Measurements from ENCODE around the gene COTL1. TPM values are rescaled to one million over a fixed set of nuclear protein-coding genes. Genes with fewer than 3 reads are reported as not detected.

The COTL1 gene
- polyA plus RNA-seq, 2 of the 4 experiments (the other 2 are of a cell fraction), result 89.7 to 372 TPM

DNA sequence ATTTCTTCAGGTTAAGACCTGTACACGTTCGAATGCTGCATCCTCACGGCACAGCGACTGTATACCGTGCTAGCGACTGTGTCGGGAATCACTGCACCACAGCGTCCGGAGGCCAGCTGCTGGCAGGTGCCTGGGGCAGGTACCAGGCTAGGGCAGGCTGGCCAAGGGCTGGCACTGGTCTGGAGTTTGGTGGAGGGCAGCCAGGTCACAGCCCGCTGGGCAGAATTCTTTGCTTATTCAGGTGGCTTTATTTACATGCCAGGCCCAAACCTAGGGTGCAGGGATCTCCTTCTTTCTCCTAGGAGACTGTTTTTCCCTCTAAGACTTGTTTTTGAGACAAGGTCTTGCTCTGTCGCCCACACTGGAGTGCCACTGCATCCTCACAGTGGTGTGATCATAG lies 37.9 kb downstream of the COTL1 start:
- WGBS (ENCODE audit: missing lambda C conversion rate), result 93% methylated on average over 9 of the region's 11 CpGs
- Histone ChIP-seq H3K4me2 (no peak overlapping the region), H3K4me1 (peaks cover 12% of the 10 kb centered on the region), H3K9me3 (no peaks in the 10 kb centered on the region), H3K27ac (no peak overlapping the region), H3K4me3 (no peak overlapping the region)
- DNase-seq (ENCODE audit: low read depth in 1 of 2, low spot score in 1 of 2), result no peak
- ATAC-seq, result no peak; a peak in 1 of 6 replicates
- no peak for TF ChIP-seq NFE2L2 (conservative IDR thresholded peaks at IDR 0.05; ENCODE audit: low read length)
- TF ChIP-seq HDAC2 (IDR thresholded peaks at IDR 0.05), result no peak
- TF ChIP-seq, protein P1, sequence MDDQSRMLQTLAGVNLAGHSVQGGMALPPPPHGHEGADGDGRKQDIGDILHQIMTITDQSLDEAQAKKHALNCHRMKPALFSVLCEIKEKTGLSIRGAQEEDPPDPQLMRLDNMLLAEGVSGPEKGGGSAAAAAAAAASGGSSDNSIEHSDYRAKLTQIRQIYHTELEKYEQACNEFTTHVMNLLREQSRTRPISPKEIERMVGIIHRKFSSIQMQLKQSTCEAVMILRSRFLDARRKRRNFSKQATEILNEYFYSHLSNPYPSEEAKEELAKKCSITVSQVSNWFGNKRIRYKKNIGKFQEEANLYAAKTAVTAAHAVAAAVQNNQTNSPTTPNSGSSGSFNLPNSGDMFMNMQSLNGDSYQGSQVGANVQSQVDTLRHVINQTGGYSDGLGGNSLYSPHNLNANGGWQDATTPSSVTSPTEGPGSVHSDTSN (IDR thresholded peaks at IDR 0.05), result no peak
- TF ChIP-seq MYC (IDR thresholded peaks at IDR 0.05; ENCODE audit: borderline replicate concordance, low read length), result no peak
- no peak for TF ChIP-seq HOXB13 (CRISPR knock-in tag; IDR thresholded peaks at IDR 0.05; ENCODE audit: low read depth)
- TF ChIP-seq NPAS2 (CRISPR knock-in tag; IDR thresholded peaks at IDR 0.05; ENCODE audit: borderline replicate concordance), result no peak
- no peak for TF ChIP-seq KDM1A (IDR thresholded peaks at IDR 0.05; ENCODE audit: low read depth)
- ChIA-PET POLR2A (no interaction called here), CTCF (interaction anchor here (1.0 to 1.7 kb wide), 4 partner anchors 21 to 146 kb away, joined by 3 to 4 read pairs (median 4); no protein-coding TSS in a partner anchor)
- no peak for FAIRE-seq

DNA sequence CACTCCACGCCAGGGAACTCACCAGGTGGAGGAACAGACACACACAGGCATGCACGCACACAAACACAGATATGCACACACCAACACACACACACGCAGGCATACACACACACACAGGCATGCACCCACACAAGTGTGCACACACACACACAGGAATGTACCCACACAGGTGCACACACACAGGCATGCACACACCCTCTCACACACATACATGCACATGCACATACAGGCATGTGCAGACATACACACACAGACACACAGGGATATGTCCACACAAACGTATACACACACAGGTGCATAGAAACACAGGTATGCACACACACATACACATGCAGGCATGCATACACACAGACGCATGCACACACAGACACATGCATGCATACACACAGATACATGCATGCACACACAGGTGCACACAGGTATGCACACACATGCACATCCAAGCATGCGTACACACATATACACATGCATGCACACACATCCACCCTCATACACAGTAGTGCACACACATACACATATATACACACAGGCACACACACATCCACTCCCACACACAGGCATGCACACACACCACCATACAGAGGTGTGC lies 39.2 kb downstream of the COTL1 start:
- H3K4me2 ChIP-seq, result no peak overlapping the region
- ATAC-seq (no peak), FAIRE-seq (no peak), DNase-seq (ENCODE audit: low read depth in 1 of 2, low spot score in 1 of 2) (no peak)
- TF ChIP-seq POLR2A (IDR thresholded peaks at IDR 0.05; ENCODE audit: low read length), result no peak; the same call in 1 of the 2 replicates
- TF ChIP-seq, protein P2, sequence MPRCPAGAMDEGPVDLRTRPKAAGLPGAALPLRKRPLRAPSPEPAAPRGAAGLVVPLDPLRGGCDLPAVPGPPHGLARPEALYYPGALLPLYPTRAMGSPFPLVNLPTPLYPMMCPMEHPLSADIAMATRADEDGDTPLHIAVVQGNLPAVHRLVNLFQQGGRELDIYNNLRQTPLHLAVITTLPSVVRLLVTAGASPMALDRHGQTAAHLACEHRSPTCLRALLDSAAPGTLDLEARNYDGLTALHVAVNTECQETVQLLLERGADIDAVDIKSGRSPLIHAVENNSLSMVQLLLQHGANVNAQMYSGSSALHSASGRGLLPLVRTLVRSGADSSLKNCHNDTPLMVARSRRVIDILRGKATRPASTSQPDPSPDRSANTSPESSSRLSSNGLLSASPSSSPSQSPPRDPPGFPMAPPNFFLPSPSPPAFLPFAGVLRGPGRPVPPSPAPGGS (IDR thresholded peaks at IDR 0.05), result no peak
- TF ChIP-seq POLR2AphosphoS2 (conservative IDR thresholded peaks at IDR 0.05; ENCODE audit: low read length), result no peak
- TF ChIP-seq SREBF2 (IDR thresholded peaks at IDR 0.05), result no peak
- TF ChIP-seq, protein P1 (IDR thresholded peaks at IDR 0.05), result no peak
- TF ChIP-seq ESRRA (IDR thresholded peaks at IDR 0.05; ENCODE audit: borderline replicate concordance, low read length), result no peak
- TF ChIP-seq ZNF302 (CRISPR knock-in tag; IDR thresholded peaks at IDR 0.05), result no peak
- no peak for TF ChIP-seq RCOR1 (IDR thresholded peaks at IDR 0.05; ENCODE audit: low read depth, low read length)
- no peak for TF ChIP-seq SMC3 (IDR thresholded peaks at IDR 0.05)
- no peak for TF ChIP-seq RAD21 (conservative IDR thresholded peaks at IDR 0.05 in 1 of 2, IDR thresholded peaks at IDR 0.05 in 1 of 2)
- TF ChIP-seq ZFP36 (IDR thresholded peaks at IDR 0.05; ENCODE audit: borderline replicate concordance, partially characterized antibody), result no peak
- no peak overlapping the region for H3K27ac ChIP-seq
- H3K4me3 ChIP-seq, result no peak overlapping the region
- CTCF ChIA-PET, result interaction anchor here (1.0 to 2.4 kb wide), 3 partner anchors 14 to 68 kb away, joined by 4 to 9 read pairs (median 6); no protein-coding TSS in a partner anchor
- H3K4me1 ChIP-seq, result peaks cover 10% of the 10 kb centered on the region
- WGBS (ENCODE audit: missing lambda C conversion rate), result 93% methylated on average over 6 of the region's 6 CpGs
- H3K9me3 ChIP-seq, result no peaks in the 10 kb centered on the region
- POLR2A ChIA-PET, result no interaction called here

DNA sequence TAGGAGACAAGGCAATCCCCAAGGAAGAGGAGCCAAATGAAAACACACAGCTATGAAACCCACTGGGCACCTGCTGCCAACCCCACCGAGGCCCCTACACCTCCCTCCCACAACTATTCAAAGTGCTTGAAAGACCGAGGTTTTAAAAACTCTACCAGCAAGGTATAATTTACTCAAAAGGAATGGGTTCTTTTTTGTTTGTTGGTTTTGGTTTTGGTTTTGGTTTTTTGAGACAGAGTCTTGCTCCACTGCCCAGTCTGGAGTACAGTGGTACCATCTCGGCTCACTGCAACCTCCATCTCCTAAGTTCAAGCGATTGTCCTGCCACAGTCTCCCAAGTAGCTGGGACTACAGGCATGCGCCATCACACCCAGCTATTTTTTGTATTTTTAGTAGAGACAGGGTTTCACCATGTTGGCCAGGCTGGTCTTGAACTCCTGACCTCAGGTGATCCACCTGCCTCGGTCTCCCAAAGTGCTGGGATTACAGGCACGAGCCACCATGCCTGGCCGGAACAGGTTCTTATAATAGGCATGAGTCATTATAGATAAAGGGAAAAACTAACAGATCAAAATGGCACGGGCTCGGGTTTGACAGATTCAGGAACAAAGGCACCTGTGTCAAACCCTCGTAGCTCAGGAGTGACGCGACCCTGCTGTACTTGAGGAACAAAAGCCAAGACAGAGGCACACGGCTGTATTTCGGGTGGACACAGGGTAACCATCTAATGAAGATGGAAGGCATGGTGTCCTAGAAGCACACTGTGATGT lies 40.7 kb downstream of the COTL1 start:
- TF ChIP-seq HOXB5 (CRISPR knock-in tag; IDR thresholded peaks at IDR 0.05) (no peak), KDM1A (IDR thresholded peaks at IDR 0.05; ENCODE audit: low read depth) (no peak), HDAC2 (IDR thresholded peaks at IDR 0.05) (no peak), RCOR1 (IDR thresholded peaks at IDR 0.05; ENCODE audit: low read depth, low read length) (no peak), ZSCAN20 (CRISPR knock-in tag; IDR thresholded peaks at IDR 0.05) (no peak), JUN (IDR thresholded peaks at IDR 0.05) (no peak), SMC3 (IDR thresholded peaks at IDR 0.05) (no peak), PHF8 (IDR thresholded peaks at IDR 0.05; ENCODE audit: borderline replicate concordance, low read depth) (no peak), NPAS2 (CRISPR knock-in tag; IDR thresholded peaks at IDR 0.05; ENCODE audit: borderline replicate concordance) (no peak)
- TF ChIP-seq, protein P3, sequence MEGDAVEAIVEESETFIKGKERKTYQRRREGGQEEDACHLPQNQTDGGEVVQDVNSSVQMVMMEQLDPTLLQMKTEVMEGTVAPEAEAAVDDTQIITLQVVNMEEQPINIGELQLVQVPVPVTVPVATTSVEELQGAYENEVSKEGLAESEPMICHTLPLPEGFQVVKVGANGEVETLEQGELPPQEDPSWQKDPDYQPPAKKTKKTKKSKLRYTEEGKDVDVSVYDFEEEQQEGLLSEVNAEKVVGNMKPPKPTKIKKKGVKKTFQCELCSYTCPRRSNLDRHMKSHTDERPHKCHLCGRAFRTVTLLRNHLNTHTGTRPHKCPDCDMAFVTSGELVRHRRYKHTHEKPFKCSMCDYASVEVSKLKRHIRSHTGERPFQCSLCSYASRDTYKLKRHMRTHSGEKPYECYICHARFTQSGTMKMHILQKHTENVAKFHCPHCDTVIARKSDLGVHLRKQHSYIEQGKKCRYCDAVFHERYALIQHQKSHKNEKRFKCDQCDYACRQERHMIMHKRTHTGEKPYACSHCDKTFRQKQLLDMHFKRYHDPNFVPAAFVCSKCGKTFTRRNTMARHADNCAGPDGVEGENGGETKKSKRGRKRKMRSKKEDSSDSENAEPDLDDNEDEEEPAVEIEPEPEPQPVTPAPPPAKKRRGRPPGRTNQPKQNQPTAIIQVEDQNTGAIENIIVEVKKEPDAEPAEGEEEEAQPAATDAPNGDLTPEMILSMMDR (IDR thresholded peaks at IDR 0.05), result no peak
- TF ChIP-seq, protein P4, sequence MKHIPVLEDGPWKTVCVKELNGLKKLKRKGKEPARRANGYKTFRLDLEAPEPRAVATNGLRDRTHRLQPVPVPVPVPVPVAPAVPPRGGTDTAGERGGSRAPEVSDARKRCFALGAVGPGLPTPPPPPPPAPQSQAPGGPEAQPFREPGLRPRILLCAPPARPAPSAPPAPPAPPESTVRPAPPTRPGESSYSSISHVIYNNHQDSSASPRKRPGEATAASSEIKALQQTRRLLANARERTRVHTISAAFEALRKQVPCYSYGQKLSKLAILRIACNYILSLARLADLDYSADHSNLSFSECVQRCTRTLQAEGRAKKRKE (CRISPR knock-in tag; IDR thresholded peaks at IDR 0.05; ENCODE audit: low read depth), result no peak
- H3K4me2 ChIP-seq, result no peak overlapping the region
- H3K9me3 ChIP-seq, result no peaks in the 10 kb centered on the region
- no peak overlapping the region for H3K27ac ChIP-seq
- ChIA-PET CTCF (interaction anchor here (0.8 to 2.4 kb wide), 5 partner anchors 10 to 71 kb away, joined by 3 to 9 read pairs (median 4); no protein-coding TSS in a partner anchor), POLR2A (no interaction called here)
- no peaks in the 10 kb centered on the region for H3K4me1 ChIP-seq
- ATAC-seq (no peak), DNase-seq (ENCODE audit: low read depth in 1 of 2, low spot score in 1 of 2) (no peak), FAIRE-seq (no peak)
- no peak overlapping the region for H3K4me3 ChIP-seq
- WGBS (ENCODE audit: missing lambda C conversion rate), result 87% methylated on average over 15 of the region's 15 CpGs

Data from A549 (cell line).